Stimulated activated CD4-positive, alpha-beta T cell treated with anti-CD3 and anti-CD28 coated beads, Interleukin-4, amount 100 ng/mL, for 4 hours (primary cell): ENCODE measurements around the gene DHX16.
"Not testable (repeated sequence)": the region's sequence is repeated elsewhere in the genome, so short reads cannot be mapped to it uniquely, and the experiment has no call there.

Source experiments
- DNase-seq, 2 experiments: peaks; one replicate each; pipeline ENCODE4 v3.0.0-alpha.2; 2020

Gene DHX16

GRCh38 chr6:30678964-30679726 lies 6.3 kb upstream of the DHX16 start:
- peak; percentile 86 to 91 for DNase-seq

DNA sequence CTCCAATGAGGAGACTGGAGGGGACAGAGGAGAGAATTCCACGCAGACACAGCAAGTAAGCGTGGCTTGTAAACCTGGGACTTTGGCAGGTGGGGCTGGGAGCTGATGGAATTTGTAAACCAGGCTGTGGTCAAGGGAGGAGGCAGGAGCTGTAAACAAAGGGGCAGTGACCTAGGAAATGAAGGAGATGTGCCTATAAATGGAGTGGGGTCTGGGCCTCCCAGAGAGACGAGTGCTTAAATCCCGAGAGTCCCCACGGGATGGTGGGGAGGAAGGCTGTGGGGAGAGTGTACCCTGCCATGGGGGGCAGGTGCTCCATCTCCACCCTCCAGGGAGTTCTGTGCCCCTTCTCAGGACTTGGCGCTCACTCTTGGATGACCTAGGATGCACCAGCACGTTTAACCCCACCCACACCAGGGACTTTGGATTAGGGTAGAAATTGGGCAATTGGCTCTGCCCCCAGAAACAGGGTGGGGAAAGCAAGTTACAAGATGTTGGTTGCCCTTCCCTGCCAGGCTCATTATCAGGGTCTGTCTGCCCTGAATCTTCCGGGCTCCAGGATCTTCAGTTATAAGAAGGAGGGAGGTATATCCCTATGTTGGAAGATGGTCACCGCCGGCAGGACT lies 4.0 kb upstream of the DHX16 start:
- no peak for DNase-seq

DNA sequence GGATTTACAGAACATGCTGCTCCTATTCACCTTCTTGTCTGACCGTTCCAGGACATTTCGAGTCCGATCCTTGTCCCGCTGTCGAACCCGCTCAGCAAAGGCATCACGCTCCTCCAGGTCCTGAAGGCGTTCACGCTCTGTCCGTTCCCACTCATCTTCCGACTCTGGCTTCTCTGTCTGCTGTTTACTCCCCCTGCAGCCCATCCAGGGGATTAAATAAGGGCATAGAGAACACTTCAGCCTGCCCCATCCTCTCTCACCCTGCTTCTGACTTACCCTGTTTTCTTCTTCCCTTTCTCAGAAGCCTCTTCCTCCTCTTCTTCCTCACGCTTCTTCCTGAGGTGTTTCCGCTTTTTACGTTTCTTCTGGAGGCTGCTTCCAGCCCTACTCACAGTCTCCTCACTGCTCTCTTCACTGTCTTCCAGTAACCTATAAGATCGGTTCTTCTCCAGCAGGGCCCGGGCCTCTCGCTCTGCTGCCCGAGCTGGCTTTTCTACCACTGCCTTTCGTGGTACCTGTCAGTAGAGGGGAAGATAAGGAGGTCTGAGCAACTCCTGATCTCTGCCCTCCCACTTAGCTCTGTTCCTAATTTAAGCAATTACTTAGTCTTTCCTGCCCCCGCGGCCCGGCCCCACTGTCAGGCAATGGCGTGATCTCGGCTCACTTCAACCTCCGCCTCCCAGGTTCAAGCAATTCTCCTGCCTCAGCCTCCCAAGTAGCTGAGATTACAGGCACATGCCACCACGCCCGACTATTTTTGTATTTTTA lies 1.9 kb downstream of the DHX16 start:
- no peak for DNase-seq

- peak in 1 of 2 experiments; percentile 69 for DNase-seq
These were observed 6.5 kb downstream of the DHX16 start for GRCh38 chr6:30666300-30666699.

DNA sequence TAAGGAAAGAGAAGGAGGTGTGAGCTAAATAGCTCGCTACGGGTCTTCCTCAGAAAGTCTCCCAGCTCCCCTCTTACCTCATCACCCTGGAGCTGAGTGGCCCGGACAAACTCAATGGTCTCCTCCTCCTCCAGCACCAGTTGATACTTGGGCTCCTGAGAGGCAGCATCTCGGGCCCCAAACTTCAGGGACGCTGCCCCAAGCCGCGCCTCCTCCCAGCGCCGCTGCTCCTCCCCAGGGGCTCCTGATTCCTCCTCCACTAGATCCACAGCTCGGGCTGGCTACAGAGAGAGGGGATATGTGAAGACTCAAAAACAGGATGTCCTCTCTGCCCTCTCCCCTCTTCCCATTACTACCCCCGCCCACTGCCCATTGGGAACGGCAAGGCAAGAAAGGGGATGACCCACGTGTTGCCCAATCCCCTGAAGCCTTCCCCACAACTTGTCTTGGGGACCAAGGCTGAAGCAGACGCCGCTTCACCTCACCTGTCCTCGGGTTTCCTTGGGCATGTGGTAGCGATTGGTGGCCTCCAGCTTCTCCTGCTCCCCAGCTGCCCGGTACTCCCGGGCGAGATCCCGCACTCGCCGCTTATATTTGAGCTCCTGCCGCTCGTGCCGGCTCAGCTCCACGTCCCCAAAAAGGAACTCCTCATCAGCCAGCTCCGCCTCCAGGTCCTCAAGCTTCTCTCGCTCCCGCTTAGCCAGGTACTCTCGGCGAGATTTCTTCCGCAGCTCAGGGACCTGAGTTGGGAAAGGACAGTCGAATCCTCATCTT lies 7.6 kb downstream of the DHX16 start:
- no peak for DNase-seq

- DNase-seq = not testable (repeated sequence)
These were observed 14.9 kb downstream of the DHX16 start for GRCh38 chr6:30657922-30658321.

DNA sequence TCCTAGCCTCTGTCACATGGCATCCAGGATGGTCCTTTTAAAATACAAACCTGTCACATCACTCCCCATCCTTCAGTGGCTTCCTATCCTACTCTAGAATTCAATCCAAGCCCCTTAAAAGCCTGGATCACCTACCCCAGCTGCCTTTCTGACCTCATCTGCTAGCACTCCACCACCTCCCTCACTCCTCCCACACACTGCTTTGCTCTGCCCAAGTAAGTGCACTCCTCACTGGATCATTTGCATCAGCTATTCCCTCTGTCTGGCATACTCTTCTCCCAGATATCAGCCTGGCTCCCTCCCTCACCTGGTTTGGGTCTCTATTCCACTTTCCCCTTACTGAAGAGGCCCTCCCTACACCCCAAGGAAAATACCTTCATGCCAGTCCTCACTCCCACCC lies 15.4 kb downstream of the DHX16 start:
- no peak for DNase-seq

DNA sequence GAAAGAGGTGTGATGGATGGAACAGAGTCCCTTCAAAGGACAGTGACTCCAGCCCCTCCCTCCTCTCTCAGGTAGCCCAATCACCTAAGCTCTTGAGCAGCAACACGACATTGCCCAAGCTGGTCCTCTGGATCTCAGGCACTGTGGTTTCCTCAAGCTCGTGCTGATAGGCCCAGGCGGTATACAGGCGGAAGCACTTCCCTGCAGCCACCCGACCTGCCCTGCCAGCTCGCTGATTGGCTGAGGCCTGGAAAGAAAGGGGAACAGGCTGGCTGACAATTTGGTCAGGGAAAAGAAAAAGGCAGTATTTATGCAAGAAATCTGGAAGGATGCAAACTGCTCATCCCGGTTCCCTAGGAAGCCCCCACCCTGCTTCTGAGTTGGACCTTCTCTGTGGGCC lies 16.3 kb downstream of the DHX16 start:
- DNase-seq = no peak

DNA sequence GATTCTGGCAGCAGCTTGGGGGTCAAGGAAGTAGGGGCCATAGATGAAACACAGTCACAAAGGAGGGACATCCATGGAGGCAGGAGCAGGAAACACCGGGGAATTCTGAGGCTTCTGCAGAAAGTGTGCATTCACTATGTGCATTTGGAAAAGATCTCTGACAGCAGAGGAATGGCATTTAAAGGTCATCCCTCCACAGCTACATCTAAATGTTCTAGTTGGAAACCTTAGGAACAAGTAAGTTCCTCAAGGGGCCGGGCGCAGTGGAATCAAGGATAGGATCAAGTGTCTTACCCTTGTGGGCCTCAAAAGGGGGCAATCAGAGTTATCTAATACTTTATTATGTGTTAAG lies 17.1 kb downstream of the DHX16 start:
- DNase-seq = no peak

GRCh38 chr6:30654798-30655742 lies 17.7 kb downstream of the DHX16 start:
- DNase-seq = no peak

DNA sequence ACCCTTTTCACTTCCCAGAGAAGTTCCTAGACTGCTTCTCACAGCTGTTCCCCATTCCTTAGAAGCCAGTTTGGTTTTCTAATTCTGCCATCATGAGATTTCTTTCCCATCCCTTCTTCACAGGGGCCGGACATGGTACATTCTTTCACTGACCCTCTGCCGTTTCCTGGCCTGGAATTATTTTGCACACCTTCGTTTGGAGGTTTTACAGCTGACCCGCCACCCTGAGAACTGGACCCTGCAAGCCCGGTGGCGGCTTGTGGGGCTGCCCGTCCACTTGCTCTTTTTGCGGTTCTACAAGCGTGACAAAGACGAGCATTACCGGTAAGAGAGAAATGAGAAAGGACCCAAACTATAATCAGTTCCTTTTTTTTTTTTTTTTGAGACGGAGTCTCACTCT lies 21.7 kb downstream of the DHX16 start:
- DNase-seq = no peak

DNA sequence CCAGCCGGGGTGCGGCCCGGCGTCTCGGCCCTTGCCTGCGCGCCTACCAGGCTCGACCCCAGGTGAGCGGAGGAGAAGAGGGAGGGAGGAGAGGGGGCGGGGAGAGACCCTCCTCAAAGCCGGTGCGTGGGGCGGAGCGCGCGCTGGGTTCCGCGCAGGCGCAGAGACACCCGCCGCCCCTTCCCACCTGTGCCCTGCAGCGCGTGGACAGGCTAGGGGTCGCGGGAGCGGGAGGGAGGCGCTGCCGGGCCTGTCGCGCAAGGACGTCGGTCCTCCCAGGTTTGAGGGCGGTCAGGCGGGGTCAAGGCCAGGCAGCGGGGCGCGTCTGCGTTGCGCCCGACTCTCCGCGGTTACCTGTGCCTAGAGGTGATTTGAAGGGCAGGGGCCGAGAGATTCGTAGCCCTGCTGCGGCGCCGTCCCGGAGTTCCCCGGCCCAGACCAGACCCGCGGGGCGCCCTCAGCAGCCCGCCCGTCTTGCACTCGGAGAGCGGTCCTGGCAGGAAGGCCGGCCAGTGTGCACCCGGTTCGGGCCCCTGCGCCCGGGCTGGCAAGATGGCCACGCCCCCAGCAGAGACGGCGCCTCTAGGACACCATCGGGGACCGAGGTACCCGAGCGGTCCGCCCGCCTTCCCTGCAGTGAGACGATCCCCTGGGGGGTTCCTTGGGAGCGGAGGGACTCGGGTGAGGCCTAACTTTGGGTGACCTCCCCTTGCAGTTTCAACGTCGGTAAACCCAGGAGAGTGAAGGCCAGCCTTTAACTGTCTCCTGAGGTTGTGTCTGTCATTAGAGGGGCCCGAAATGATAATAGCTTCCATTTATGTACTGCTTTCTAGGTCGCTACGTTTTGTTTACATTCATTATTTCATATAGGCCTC lies 25.3 kb downstream of the DHX16 start:
- DNase-seq = peak; percentile 59 to 76

- peak; percentile 90 to 95 for DNase-seq
These were observed 26.2 kb downstream of the DHX16 start, which contains the start of gene C6orf136 for GRCh38 chr6:30646450-30647241. TSS of gene C6orf136 (plus strand) at chr6:30647133. CDS start at chr6:30647232, 99 bp downstream.

DNA sequence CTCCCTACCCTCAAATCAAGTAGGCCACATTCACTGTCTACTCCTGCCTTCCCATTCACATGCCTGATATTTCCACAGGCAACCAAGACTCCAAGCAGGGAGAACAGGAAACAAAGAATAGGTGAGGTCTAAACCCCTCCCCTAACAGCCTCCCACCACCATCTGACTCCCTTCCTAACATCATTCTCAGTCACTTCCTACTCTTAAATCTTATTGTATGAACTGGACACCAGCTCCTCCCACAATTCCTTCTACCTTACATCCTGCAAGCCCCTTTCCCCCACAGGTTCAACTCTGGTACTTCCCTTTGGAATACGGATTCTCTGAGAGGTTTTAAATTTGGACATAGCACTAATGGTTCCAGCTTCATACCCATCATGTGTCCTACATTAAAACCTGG lies 26.8 kb downstream of the DHX16 start:
- DNase-seq = no peak

- no peak for DNase-seq
These were observed 28.0 kb downstream of the DHX16 start for GRCh38 chr6:30644769-30645168.

DNA sequence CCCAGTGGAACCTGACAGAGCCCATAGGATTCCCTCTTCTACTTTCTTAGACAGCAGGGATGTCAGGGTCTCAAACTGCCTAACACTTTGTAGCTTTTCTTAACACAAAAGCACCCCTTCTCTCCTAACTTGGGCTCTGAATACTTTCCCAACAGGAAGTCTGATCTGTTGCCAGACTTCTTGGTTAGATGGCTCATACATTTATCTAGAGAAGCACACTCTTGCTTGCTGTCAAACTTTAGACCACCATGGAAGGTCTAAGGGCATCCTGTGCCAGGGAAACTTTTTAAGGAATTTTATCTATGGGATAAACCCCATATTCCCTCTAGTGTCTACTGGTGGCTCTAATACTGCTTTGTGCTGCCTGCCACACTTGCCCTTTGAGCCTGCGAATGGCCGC lies 29.1 kb downstream of the DHX16 start:
- DNase-seq = no peak

DNA sequence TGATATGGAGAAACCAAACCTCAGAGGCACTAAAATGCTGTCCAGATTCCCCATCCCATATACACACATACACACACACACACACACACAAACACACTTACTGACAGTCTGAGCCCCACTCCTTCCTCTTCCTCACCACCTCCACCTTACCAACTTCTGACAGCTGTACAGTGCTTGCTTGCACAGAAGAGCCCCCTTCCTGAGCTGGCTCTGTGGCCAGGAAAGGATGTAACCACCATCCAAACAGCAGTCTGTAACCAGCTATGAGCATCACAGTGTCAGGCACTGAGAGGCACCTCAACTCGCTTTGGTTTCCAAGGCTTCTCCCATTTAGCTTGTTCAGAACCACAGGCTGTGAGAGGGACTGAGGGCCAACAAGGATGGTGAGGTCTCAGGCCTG lies 31.8 kb downstream of the DHX16 start:
- DNase-seq = no peak

DNA sequence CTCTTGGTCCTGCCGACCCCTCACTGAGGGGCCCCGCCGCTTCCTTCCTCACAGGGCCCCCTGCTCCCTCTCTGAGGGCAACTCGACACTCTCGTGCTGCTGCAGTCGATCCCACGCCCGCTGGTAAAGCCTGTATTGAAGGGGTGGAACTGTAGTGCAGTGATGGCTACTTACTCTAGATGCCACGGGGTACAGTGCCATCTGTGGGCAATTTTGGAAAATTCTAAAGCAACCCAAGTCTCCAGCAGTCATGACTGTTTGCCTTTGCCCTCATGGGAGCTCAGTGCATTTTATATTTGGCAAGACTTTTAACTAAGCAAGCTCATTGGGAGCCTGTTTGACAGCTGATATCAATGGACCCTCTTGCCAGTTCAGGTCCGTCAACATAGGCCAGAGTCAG lies 32.3 kb downstream of the DHX16 start:
- no peak for DNase-seq

DNA sequence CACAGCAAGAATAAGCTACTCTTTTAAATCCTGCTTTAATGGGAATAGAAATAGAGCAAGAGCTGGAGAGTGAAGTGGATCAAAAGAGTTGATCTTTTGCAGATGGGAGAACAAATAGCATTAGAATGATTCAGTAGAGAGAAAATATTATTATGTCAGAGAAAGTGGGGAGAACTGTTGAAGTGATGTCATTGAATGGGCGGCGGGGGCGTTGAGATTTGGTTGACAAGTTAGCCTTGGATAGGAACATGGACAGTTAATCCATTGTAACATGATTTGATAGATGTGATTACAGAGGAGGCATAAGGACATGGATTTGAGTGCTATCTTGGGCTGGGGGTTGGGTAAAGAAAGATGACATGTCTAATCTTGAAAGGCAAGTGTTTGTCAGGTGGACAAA lies 37.0 kb downstream of the DHX16 start:
- DNase-seq = no peak
